Body of pancreas (tissue), 4 donors: Measurements from ENCODE around the gene MED15. TPM values are rescaled to one million over a fixed set of nuclear protein-coding genes. Genes with fewer than 3 reads are reported as not detected.

Experiments used
- ATAC-seq: fragments of 150-250 bp; one replicate; pipeline ENCODE4 v1.9.1; 2016
- DNase-seq, 4 donors: peaks; one replicate each; pipeline ENCODE4 v3.0.0-alpha.2; 2019
- H3K27ac ChIP-seq, 4 donors: fragments of 200-600 bp; sonication (generic); 1 replicate in 3 of 4; 2 replicates in 1 of 4; pipeline versions ENCODE4 v1.5.1 to v1.6.1; 2016 to 2019; ENCODE audit warnings: mild to moderate bottlenecking in 1 of 4, mixed read lengths in 1 of 4, moderate library complexity in 1 of 4
- H3K27me3 ChIP-seq, 2 donors: fragments of 200-600 bp; sonication (generic); one replicate each; pipeline ENCODE4 v1.6.0; 2016; ENCODE audit warnings: mild to moderate bottlenecking in 1 of 2
- H3K36me3 ChIP-seq, 2 donors: fragments of 200-600 bp; sonication (generic); replicated peaks in 1 of 2; 2 replicates each; pipeline ENCODE4 v1.5.1; 2016; ENCODE audit warnings: low read depth in 2 of 2; ENCODE audit not compliant: insufficient read depth in 1 of 2
- H3K4me1 ChIP-seq: fragments of 200-600 bp; sonication (generic); one replicate; pipeline ENCODE4 v1.6.0; 2016
- H3K4me3 ChIP-seq, 2 donors: fragments of 200-600 bp; sonication (generic); 1 replicate in 1 of 2; 2 replicates in 1 of 2; pipeline ENCODE4 v1.5.1; 2016 to 2019
- H3K9me3 ChIP-seq, 3 donors: fragments of 200-600 bp; sonication (generic); 1 replicate in 2 of 3; 2 replicates in 1 of 3; pipeline ENCODE4 v1.5.1; 2016
- POLR2A ChIP-seq, 3 donors: fragments of 450-650 bp; IDR thresholded peaks; one replicate each; pipeline ENCODE4 v1.6.1; 2016; ENCODE audit warnings: antibody characterized with exemption in 3 of 3, mild to moderate bottlenecking in 2 of 3
- WGBS, 2 donors: methylation state at CpG; one replicate each; pipeline ENCODE4 v1.1.5; 2017; 5-methylcytosine and 5-hydroxymethylcytosine counted together
- intact Hi-C: fragments of 100-400 bp; cut with DNase I; formaldehyde crosslinking; loops from one replicate; pipeline ENCODE4 v1.15.1; 2023
- total RNA-seq, 2 donors: library from RNA; depleted of rRNA; stranded (reverse); fragments of >200 nt; gene quantifications; one replicate each; pipeline ENCODE4 v1.1.0, GENCODE V29; 2016
- TF ChIP-seq, protein P1 (sequence below), 7 experiments: fragments of 450-650 bp in 4 of 7; fragments of 200-600 bp in 3 of 7; sonication (generic) in 3 of 7; IDR thresholded peaks; one replicate each; pipeline ENCODE4 v1.5.1; 2016 to 2019; ENCODE audit warnings: antibody characterized with exemption in 7 of 7

Gene MED15
- total RNA-seq, 2 donors from 2014 or later, result 31.6 to 36.9 TPM

DNA sequence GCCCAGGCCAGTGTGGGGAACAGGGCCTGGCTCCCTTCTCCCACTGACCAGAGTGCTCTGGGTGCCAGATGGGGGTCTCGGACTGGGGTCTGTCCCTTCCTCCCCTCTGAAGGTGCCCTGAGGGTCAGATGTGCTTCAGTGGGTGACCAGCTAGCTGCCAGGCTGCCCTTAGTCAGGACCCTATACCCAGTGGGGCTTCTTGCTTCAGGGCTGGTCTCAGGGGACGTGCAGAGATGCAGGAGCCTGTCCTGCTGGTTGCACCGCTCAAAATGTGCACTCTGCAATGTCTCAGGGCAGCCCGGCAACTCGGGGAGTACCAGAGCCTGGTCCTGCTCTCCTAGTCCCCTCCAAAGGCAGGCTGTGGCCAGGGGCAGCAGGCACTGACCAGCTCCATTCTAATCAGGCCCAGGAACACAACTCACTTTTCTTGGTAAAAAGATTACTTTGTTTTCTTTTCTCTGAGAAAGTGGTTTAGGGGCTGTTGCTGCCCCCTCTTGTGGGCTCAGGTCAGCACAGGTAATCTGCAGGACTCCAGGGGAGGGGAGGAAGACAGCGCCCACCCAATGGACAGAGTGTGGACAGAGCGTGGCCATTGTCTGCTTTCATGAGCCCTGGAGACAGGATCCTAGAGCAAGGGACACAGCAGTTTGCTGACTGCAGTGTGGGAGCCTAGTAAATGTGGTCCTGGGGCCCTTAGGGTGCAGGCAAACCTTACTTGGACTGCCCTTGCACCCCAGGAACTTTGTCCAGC lies 80.9 kb downstream of the MED15 start:
- TF ChIP-seq POLR2A (IDR thresholded peaks at IDR 0.05), result no peak
- TF ChIP-seq, protein P1, sequence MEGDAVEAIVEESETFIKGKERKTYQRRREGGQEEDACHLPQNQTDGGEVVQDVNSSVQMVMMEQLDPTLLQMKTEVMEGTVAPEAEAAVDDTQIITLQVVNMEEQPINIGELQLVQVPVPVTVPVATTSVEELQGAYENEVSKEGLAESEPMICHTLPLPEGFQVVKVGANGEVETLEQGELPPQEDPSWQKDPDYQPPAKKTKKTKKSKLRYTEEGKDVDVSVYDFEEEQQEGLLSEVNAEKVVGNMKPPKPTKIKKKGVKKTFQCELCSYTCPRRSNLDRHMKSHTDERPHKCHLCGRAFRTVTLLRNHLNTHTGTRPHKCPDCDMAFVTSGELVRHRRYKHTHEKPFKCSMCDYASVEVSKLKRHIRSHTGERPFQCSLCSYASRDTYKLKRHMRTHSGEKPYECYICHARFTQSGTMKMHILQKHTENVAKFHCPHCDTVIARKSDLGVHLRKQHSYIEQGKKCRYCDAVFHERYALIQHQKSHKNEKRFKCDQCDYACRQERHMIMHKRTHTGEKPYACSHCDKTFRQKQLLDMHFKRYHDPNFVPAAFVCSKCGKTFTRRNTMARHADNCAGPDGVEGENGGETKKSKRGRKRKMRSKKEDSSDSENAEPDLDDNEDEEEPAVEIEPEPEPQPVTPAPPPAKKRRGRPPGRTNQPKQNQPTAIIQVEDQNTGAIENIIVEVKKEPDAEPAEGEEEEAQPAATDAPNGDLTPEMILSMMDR (IDR thresholded peaks at IDR 0.05), result no peak
- DNase-seq (no peak), ATAC-seq (no peak)
- Histone ChIP-seq H3K9me3 (no peaks in the 10 kb centered on the region), H3K27me3 (no peaks in the 10 kb centered on the region), H3K27ac (no peak overlapping the region), H3K4me1 (no peaks in the 10 kb centered on the region), H3K4me3 (no peak overlapping the region), H3K36me3 (peaks cover 14 to 28% of the 10 kb centered on the region in 2 donors)
- intact Hi-C loops, result no loop called here
- 84 to 92% methylated on average over 2 to 7 of the region's 7 CpGs for WGBS, 2 donors

DNA sequence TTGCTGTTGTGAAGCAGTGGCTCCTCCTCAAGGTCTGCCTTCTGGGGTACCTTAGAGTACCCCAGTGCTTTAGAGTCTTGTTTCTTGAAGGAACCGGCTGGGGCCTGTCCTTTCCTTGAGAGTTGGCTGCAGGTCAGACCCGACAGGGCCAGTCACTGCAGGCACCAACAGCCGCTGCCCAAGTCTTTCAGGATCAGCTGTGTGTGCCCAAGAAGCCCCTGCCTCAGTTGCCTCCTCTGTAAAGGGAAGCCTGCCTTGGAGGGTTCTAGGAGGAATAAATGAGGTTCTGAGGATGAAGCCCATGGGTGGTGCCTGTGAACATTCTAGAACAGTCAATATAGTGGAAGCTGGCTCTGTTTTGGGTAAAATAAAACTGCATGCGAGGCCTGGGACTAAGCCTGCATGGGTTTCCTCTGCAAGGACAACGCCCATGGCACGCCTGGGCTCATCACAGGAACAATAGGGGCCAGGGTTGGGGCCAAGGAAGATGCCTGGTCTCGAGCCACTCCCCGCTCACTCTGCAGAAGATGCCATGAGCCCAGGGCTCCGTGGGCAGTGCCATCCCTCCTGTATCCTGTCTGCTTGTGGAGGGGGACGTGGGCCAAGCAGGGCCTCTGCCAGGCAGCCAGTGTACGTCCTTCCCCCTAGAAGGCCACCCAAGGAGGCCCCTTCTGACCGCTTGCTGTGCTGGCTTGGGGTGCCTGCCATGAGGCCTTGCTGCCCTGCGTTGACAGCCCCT lies 81.6 kb downstream of the MED15 start:
- ATAC-seq, result no peak
- TF ChIP-seq, protein P1 (IDR thresholded peaks at IDR 0.05), result no peak
- no peak for TF ChIP-seq POLR2A (IDR thresholded peaks at IDR 0.05)
- 71 to 77% methylated on average over 6 to 13 of the region's 13 CpGs for WGBS, 2 donors
- intact Hi-C loops, result no loop called here
- Histone ChIP-seq H3K36me3 (peaks cover 7 to 24% of the 10 kb centered on the region in 2 donors), H3K27ac (no peak overlapping the region), H3K4me3 (no peak overlapping the region), H3K4me1 (no peaks in the 10 kb centered on the region), H3K27me3 (no peaks in the 10 kb centered on the region), H3K9me3 (no peaks in the 10 kb centered on the region)
- DNase-seq, result no peak

DNA sequence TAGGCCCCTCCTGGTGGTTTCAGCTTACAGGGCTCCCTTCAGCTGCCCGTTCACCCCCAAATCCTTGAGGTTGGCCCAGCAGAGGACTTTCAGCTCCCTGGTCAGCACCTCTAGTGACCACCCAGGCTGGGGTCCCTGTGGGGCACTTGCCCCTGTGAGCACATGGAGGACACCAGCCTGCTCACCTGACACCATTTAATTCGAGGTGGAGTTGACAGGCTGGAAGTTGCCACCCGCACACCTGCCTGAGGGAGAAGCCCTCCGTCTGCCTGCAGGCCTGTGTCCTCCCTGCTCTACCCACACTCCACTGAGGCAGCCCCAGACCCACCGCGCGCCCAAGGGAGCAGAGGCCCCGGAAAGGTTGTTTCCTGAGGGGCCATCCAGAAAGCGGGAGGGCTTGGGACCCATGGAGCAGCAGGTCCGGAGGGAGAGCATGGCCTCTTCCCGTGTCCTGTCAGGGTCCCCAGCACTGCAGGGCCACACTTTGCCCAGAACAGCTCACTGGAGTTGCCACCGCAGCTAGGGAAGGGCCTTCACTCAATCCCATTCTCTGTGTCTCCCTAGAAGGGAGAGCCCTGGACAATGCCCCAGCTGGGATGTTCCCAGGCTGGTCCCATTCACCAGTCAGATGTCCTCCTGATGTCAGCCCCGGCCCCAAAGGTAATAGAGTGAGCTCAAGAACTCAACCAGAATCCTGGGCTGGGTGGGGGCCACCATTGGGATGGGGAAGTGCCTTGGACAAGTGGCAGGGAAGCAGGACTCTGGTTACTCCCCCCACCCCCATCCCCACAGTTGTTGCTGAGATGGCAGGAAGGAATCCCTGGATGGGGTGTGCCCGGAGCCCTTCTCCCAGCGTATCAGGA lies 82.4 kb downstream of the MED15 start:
- intact Hi-C loops, result no loop called here
- peaks cover 6 to 22% of the 10 kb centered on the region in 2 donors for H3K36me3 ChIP-seq
- no peaks in the 10 kb centered on the region for H3K9me3 ChIP-seq
- H3K27me3 ChIP-seq, result no peaks in the 10 kb centered on the region
- WGBS, 2 donors, result 77 to 100% methylated on average over 3 to 14 of the region's 15 CpGs
- no peak overlapping the region for H3K4me3 ChIP-seq
- TF ChIP-seq POLR2A (IDR thresholded peaks at IDR 0.05), result no peak
- TF ChIP-seq, protein P1 (IDR thresholded peaks at IDR 0.05), result no peak
- DNase-seq, result no peak
- ATAC-seq, result no peak
- H3K27ac ChIP-seq, result no peak overlapping the region
- H3K4me1 ChIP-seq, result no peaks in the 10 kb centered on the region

DNA sequence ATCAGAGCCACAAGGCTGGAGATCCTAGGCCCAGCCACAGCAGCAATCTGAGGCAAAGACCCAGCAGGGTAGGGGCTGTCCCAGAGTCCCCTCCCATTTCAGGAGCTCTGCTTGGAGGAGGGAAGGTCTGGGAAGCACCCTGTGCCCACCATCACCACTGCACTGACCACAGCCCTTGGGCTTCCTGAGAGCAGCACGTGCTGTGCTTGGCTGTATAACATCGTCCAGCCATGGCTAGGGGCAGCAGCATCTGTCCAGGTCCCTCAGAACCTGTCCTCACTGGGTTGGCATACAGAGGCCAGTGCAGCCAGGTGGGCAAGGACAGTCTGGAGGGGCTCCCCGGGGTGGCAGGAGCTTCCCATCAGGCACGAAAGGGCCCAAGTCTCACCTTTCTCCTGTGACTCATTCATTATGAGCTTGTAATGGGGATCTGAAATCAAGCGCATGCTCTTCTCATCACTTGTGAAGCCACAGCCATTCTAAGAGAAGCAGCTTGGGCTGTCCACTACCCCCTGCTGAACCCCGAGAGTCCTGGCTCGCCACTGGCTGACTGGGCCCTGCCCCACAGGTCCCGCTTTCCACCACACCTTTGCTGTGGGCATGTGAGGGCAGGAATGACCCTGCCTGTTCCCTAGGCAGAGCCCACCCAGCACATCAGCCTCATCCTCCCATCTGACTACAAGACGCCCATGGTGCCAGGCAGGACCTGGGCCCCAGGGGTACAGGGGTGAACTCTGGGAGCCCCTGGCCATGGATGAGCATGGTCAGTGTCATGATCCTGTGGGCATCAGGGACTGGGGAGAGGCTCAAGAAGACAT lies 83.3 kb downstream of the MED15 start:
- H3K27me3 ChIP-seq, result no peaks in the 10 kb centered on the region
- H3K4me1 ChIP-seq, result no peaks in the 10 kb centered on the region
- no peak for TF ChIP-seq POLR2A (IDR thresholded peaks at IDR 0.05)
- TF ChIP-seq, protein P1 (IDR thresholded peaks at IDR 0.05), result no peak
- no peak for DNase-seq
- ATAC-seq, result no peak
- peaks cover 0 to 17% of the 10 kb centered on the region in 2 donors for H3K36me3 ChIP-seq
- H3K9me3 ChIP-seq, result no peaks in the 10 kb centered on the region
- no peak overlapping the region for H3K27ac ChIP-seq
- intact Hi-C loops, result no loop called here
- no peak overlapping the region for H3K4me3 ChIP-seq
- WGBS, 2 donors, result 83 to 87% methylated on average over 3 to 9 of the region's 9 CpGs
